H9 (cell line): ENCODE data around the gene CNR1. TPM values are rescaled to one million over a fixed set of nuclear protein-coding genes. Genes with fewer than 3 reads are reported as not detected.

Experiments
- DNase-seq: peaks from one replicate; pipeline ENCODE4 v3.0.0-alpha.2; 2017
- H2AFZ ChIP-seq: one replicate; pipeline ENCODE4 v1.6.1; 2013; ENCODE audit warnings: mild to moderate bottlenecking, low read length, control low read depth, moderate library complexity
- H2AK5ac ChIP-seq: 2 replicates; pipeline ENCODE4 v1.6.1; 2013; ENCODE audit warnings: low read length, control low read depth, mixed read lengths; ENCODE audit not compliant: insufficient read length
- H2BK120ac ChIP-seq: one replicate; pipeline ENCODE4 v1.6.1; 2013; ENCODE audit warnings: low read depth, mild to moderate bottlenecking, low read length, control low read depth, inconsistent platforms; ENCODE audit not compliant: poor library complexity, severe bottlenecking
- H2BK12ac ChIP-seq: 2 replicates; pipeline ENCODE4 v1.6.1; 2013; ENCODE audit warnings: low read length, control low read depth, mixed read lengths, low read depth; ENCODE audit not compliant: insufficient read length
- H2BK15ac ChIP-seq: 2 replicates; pipeline ENCODE4 v1.6.1; 2013; ENCODE audit warnings: low read depth, low read length, control low read depth
- H2BK20ac ChIP-seq: one replicate; pipeline ENCODE4 v1.6.1; 2013; ENCODE audit warnings: low read depth, mild to moderate bottlenecking, low read length, control low read depth, inconsistent platforms; ENCODE audit not compliant: poor library complexity, severe bottlenecking
- H2BK5ac ChIP-seq: 2 replicates; pipeline ENCODE4 v1.6.1; 2013; ENCODE audit warnings: low read length, control low read depth, mixed read lengths; ENCODE audit not compliant: insufficient read length
- H3K14ac ChIP-seq: 2 replicates; pipeline ENCODE4 v1.6.1; 2013; ENCODE audit warnings: low read length, control low read depth; ENCODE audit not compliant: insufficient read depth
- H3K18ac ChIP-seq: 2 replicates; pipeline ENCODE4 v1.6.1; 2013; ENCODE audit warnings: low read depth, mild to moderate bottlenecking, mixed read lengths, low read length, control low read depth; ENCODE audit not compliant: insufficient read length
- H3K23ac ChIP-seq: 2 replicates; pipeline ENCODE4 v1.6.1; 2013; ENCODE audit warnings: low read length, control low read depth, mixed read lengths, low read depth; ENCODE audit not compliant: insufficient read length
- H3K23me2 ChIP-seq: 2 replicates; pipeline ENCODE4 v1.6.1; 2013; ENCODE audit warnings: low read depth, mild to moderate bottlenecking, mixed read lengths, low read length, control low read depth; ENCODE audit not compliant: insufficient read length, poor library complexity, severe bottlenecking
- H3K27ac ChIP-seq: 2 replicates; pipeline ENCODE4 v1.5.1; 2013; ENCODE audit warnings: low read length, control low read depth, mixed read lengths, low read depth; ENCODE audit not compliant: insufficient read length
- H3K27me3 ChIP-seq: 2 replicates; pipeline ENCODE4 v1.6.1; 2013; ENCODE audit warnings: low read length, control low read depth, inconsistent platforms; ENCODE audit not compliant: insufficient read depth
- H3K4ac ChIP-seq: 2 replicates; pipeline ENCODE4 v1.6.1; 2013; ENCODE audit warnings: low read depth, mild to moderate bottlenecking, control low read depth, inconsistent platforms, low read length, moderate library complexity
- H3K4me1 ChIP-seq: 2 replicates; pipeline ENCODE4 v1.6.1; 2013; ENCODE audit warnings: low read length, control low read depth, inconsistent platforms; ENCODE audit not compliant: insufficient read depth
- H3K4me2 ChIP-seq: 2 replicates; pipeline ENCODE4 v1.6.1; 2013; ENCODE audit warnings: low read length, control low read depth, mixed read lengths; ENCODE audit not compliant: insufficient read length, insufficient read depth
- H3K56ac ChIP-seq: 2 replicates; pipeline ENCODE4 v1.6.1; 2013; ENCODE audit warnings: low read depth, mild to moderate bottlenecking, mixed read lengths, low read length, control low read depth; ENCODE audit not compliant: insufficient read length
- H3K79me1 ChIP-seq: 2 replicates; pipeline ENCODE4 v1.6.1; 2013; ENCODE audit warnings: low read depth, mild to moderate bottlenecking, moderate library complexity, low read length, control low read depth, inconsistent platforms; ENCODE audit not compliant: insufficient read depth, poor library complexity, severe bottlenecking
- H3K79me2 ChIP-seq: 2 replicates; pipeline ENCODE4 v1.6.1; 2013; ENCODE audit warnings: low read length, control low read depth, inconsistent platforms; ENCODE audit not compliant: insufficient read depth
- H3K9ac ChIP-seq: 2 replicates; pipeline ENCODE4 v1.6.1; 2013; ENCODE audit warnings: low read length, control low read depth, mixed read lengths; ENCODE audit not compliant: insufficient read length; ENCODE audit errors: extremely low read depth
- H3K9me3 ChIP-seq: one replicate; pipeline ENCODE4 v1.6.1; 2013; ENCODE audit warnings: low read depth, low read length, inconsistent platforms; ENCODE audit not compliant: control insufficient read depth
- H3T11ph ChIP-seq: one replicate; pipeline ENCODE4 v1.6.1; 2013; ENCODE audit warnings: mild to moderate bottlenecking, low read length, control low read depth, inconsistent platforms
- H4K20me1 ChIP-seq: one replicate; pipeline ENCODE4 v1.6.1; 2013; ENCODE audit not compliant: control insufficient read depth, insufficient read length, insufficient read depth
- H4K5ac ChIP-seq: 2 replicates; pipeline ENCODE4 v1.6.1; 2013; ENCODE audit warnings: low read depth, mild to moderate bottlenecking, mixed read lengths, low read length, control low read depth; ENCODE audit not compliant: insufficient read length
- H4K8ac ChIP-seq: replicated peaks from 2 replicates; pipeline ENCODE4 v1.6.1; 2013; ENCODE audit warnings: low read length, control low read depth, mixed read lengths, low read depth; ENCODE audit not compliant: insufficient read length
- H4K91ac ChIP-seq: 2 replicates; pipeline ENCODE4 v1.6.1; 2013; ENCODE audit warnings: low read depth, mild to moderate bottlenecking, moderate library complexity, mixed read lengths, low read length, control low read depth; ENCODE audit not compliant: insufficient read length
- H3K27ac Mint-ChIP-seq, 3 experiments: 2 replicates in 2 of 3; 3 replicates in 1 of 3; pipeline ENCODE4 v1.8.0; 2020 to 2021; ENCODE audit warnings: mixed read lengths in 3 of 3, mild to moderate bottlenecking in 1 of 3, moderate library complexity in 1 of 3
- H3K27me3 Mint-ChIP-seq: 2 replicates; pipeline ENCODE4 v1.8.0; 2021; ENCODE audit warnings: low read depth, mild to moderate bottlenecking, moderate library complexity, mixed read lengths
- H3K36me3 Mint-ChIP-seq, 3 experiments: 2 replicates in 2 of 3; 3 replicates in 1 of 3; pipeline ENCODE4 v1.8.0; 2020 to 2021; ENCODE audit warnings: low read depth in 3 of 3, mixed read lengths in 3 of 3; ENCODE audit not compliant: insufficient read depth in 1 of 3
- H3K4me1 Mint-ChIP-seq, 2 experiments: 2 replicates each; pipeline ENCODE4 v1.8.0; 2020; ENCODE audit warnings: mixed read lengths in 2 of 2
- H3K4me3 Mint-ChIP-seq, 2 experiments: 2 replicates in 1 of 2; 3 replicates in 1 of 2; pipeline ENCODE4 v1.8.0; 2020 to 2021; ENCODE audit warnings: mild to moderate bottlenecking in 2 of 2, mixed read lengths in 2 of 2, moderate library complexity in 1 of 2
- H3K9me3 Mint-ChIP-seq, 2 experiments: 2 replicates in 1 of 2; 3 replicates in 1 of 2; pipeline ENCODE4 v1.8.0; 2020; ENCODE audit warnings: mild to moderate bottlenecking in 2 of 2, mixed read lengths in 2 of 2, moderate library complexity in 1 of 2
- CTCF ChIP-seq: fragments of 200-600 bp; sonication (generic); conservative IDR thresholded peaks from 3 replicates; pipeline ENCODE4 v1.8.0; 2021; ENCODE audit warnings: antibody characterized with exemption, mild to moderate bottlenecking
- WGBS: extraction: QIAGEN DNeasy Blood & Tissue Kit; methylation state at CpG from one replicate; pipeline ENCODE4 v1.1.7; 2013; ENCODE audit warnings: missing lambda C conversion rate, low lambda C conversion rate, mixed read lengths; ENCODE audit not compliant: insufficient read length; ENCODE audit errors: extremely low coverage; 5-methylcytosine and 5-hydroxymethylcytosine counted together
- total RNA-seq: library from RNA; stranded (reverse); gene quantifications from 2 replicates; pipeline ENCODE4 v1.2.1, GENCODE V29; 2021

CNR1 gene
- total RNA-seq, 1 experiment from 2014 or later = 0.72 TPM

- no peak overlapping the region for H2BK12ac ChIP-seq
- H3K4me1 Mint-ChIP-seq = peaks cover 25 to 30% of the 10 kb centered on the region in 2 experiments
- no peaks in the 10 kb centered on the region for H3K23me2 ChIP-seq
- no peak overlapping the region for H3K27ac ChIP-seq
- no CpG with 5 or more reads among the region's 9 CpGs for WGBS
- H3K79me1 ChIP-seq = no peaks in the 10 kb centered on the region
- no peak overlapping the region for H3K4me2 ChIP-seq
- H4K5ac ChIP-seq = no peak overlapping the region
- H3K79me2 ChIP-seq = no peaks in the 10 kb centered on the region
- H2BK15ac ChIP-seq = no peak overlapping the region
- no peak overlapping the region for H4K91ac ChIP-seq
- no peak overlapping the region for H3K4me3 Mint-ChIP-seq
- peaks cover 37% of the 10 kb centered on the region for H3K27me3 Mint-ChIP-seq
- H3K18ac ChIP-seq = no peak overlapping the region
- H4K20me1 ChIP-seq = no peaks in the 10 kb centered on the region
- no peak overlapping the region for H2BK20ac ChIP-seq
- 0 out of 2 replicates have a peak, but pooled peaks cover 2% of the 10 kb centered on the region for H3K4me1 ChIP-seq
- peaks cover 0 to 5% (median 0%) of the 10 kb centered on the region in 3 experiments; a peak in 3 of 7 replicates for H3K36me3 Mint-ChIP-seq
- H3K56ac ChIP-seq = no peak overlapping the region
- no peak overlapping the region for H3K4ac ChIP-seq
- H4K8ac ChIP-seq = no peak overlapping the region
- no peak overlapping the region for H2AK5ac ChIP-seq
- no peak for TF ChIP-seq CTCF
- H3K9ac ChIP-seq = no peak overlapping the region
- H3K9me3 ChIP-seq = no peaks in the 10 kb centered on the region
- no peak overlapping the region; a peak in 1 of 7 replicates for H3K27ac Mint-ChIP-seq
- H2BK120ac ChIP-seq = no peak overlapping the region
- H3K9me3 Mint-ChIP-seq = 0 out of 5 replicates have a peak, but pooled peaks cover 0 to 2% of the 10 kb centered on the region in 2 experiments
- H3K14ac ChIP-seq = no peak overlapping the region
- H3K27me3 ChIP-seq = no peaks in the 10 kb centered on the region
- H3T11ph ChIP-seq = no peak overlapping the region
- DNase-seq = no peak
- H3K23ac ChIP-seq = no peak overlapping the region
- H2BK5ac ChIP-seq = no peak overlapping the region
- H2AFZ ChIP-seq = no peak overlapping the region
These were observed 24.4 kb downstream of the CNR1 start for GRCh38 chr6:88141561-88142296.
